ENCODE results near the gene RNF39. TPM values are rescaled to one million over a fixed set of nuclear protein-coding genes. Genes with fewer than 3 reads are reported as not detected.

The RNF39 gene
- total and polyA plus RNA-seq, 4 donors, result 0.26 TPM; not detected in 3

DNA sequence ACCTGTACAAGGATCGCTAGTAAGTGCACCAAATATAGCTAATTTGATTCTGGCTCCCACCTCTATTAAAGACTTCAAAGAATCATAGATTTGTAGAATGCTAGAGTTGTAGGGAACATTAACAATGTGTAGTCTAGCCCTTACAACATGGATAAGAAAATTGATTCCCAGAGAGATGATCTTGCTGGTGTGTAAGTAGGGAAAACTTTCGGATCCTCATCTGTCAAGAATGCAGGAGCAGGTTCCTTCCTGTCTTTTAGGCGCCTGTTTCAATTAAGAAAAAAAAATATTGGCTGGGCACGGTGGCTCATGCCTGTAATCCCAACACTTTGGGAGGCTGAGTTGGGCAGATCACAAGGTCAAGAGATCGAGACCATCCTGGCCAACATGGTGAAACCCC lies 12.3 kb upstream of the RNF39 start:
- Histone ChIP-seq H3K27ac (ENCODE audit: low read depth in 1 of 2, low read length in 2 of 2) (no peak overlapping the region), H3K27me3 (ENCODE audit: control insufficient read depth in 1 of 2, insufficient read depth in 2 of 2, low read length in 1 of 2) (no peaks in the 10 kb centered on the region), H3K4me1 (ENCODE audit: control insufficient read depth in 1 of 2, insufficient read depth in 2 of 2, low read length in 2 of 2) (no peaks in the 10 kb centered on the region), H3K9me3 (ENCODE audit: control insufficient read depth, low read length) (no peaks in the 10 kb centered on the region), H3K4me3 (ENCODE audit: low read length in 2 of 2) (no peak overlapping the region), H3K36me3 (ENCODE audit: control insufficient read depth in 1 of 2, insufficient read depth in 2 of 2, low read length in 1 of 2) (no peaks in the 10 kb centered on the region)
- ATAC-seq (ENCODE audit: low FRiP score) (no peak), DNase-seq (no peak)
- intact Hi-C loops (cut with DNase I), result no loop called here
- WGBS, 2 donors, result 67 to 75% methylated on average over 5 of the region's 5 CpGs

DNA sequence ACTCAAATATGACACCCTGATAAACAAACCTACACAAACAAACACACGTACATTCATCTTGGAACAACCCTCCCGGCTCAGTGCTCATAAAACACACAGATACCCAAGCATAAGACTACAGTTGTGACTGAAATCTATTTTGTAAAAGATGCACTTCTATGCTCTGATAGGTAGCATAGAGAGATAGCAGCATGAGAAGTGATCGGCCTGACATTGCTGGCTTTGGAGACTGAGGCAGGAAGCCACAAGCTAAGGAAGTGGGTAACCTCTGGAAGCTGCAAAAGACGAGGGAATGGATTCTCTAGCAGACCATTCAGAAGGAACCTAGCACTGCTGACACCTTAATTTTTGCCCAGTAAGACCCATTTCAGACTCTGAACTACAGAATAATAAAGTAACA lies 1.6 kb upstream of the RNF39 start:
- Histone ChIP-seq H3K27ac (ENCODE audit: low read depth in 1 of 2, low read length in 2 of 2) (no peak overlapping the region), H3K36me3 (ENCODE audit: control insufficient read depth in 1 of 2, insufficient read depth in 2 of 2, low read length in 1 of 2) (no peaks in the 10 kb centered on the region), H3K9me3 (ENCODE audit: control insufficient read depth, low read length) (no peaks in the 10 kb centered on the region), H3K27me3 (ENCODE audit: control insufficient read depth in 1 of 2, insufficient read depth in 2 of 2, low read length in 1 of 2) (no peaks in the 10 kb centered on the region), H3K4me1 (ENCODE audit: control insufficient read depth in 1 of 2, insufficient read depth in 2 of 2, low read length in 2 of 2) (no peaks in the 10 kb centered on the region), H3K4me3 (ENCODE audit: low read length in 2 of 2) (no peak overlapping the region)
- intact Hi-C loops (cut with DNase I), result no loop called here
- 59 to 62% methylated on average over 4 of the region's 4 CpGs for WGBS, 2 donors
- no peak for DNase-seq
- ATAC-seq (ENCODE audit: low FRiP score), result no peak

DNA sequence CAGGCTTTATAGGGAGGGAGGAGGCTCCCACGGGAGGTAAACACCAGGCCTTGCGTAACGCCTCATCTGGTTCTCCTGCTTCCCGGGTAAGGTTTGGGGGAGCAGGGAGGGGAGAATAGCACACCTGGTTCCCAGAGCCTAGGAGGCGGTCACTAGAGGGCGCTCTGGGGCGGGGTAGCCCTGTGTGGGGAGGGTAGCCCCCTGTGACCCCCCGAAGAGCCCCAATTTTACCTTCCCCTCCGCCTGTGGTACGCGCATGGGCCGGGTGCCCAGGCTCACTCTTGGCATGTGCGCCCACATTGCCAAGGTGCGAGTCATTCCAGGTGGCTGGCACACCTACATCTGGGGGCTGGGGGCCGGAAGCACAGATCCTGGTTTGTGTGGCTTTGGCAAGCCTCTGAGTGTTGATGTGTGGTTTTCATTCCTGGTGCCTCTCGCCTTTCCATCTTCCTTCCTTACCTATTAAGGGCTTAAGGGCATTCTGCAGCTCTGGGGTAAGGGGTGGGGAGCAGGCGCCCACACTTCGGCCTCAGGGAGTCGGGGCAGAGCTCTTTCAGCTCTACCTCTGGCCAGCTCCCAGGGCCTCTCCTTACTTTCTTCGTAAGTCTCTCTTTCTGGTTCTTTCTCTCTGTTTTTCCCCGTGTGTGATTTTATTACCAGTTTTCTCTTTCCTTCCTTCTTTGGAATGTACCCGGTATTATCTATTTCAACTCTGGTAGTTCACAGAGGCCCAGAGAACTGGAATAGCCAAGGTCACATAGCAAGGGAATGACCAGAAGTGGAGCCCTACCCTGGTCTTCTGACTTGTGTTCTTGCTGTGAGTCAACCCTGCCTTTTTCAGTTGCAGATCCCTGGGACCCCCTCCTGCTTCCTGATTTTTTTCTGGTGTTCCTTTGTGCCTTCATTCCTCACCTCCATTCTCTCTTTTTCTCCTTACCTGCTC lies 492 bp upstream of the RNF39 start:
- no peaks in the 10 kb centered on the region for H3K4me1 ChIP-seq (ENCODE audit: control insufficient read depth in 1 of 2, insufficient read depth in 2 of 2, low read length in 2 of 2)
- no peaks in the 10 kb centered on the region for H3K9me3 ChIP-seq (ENCODE audit: control insufficient read depth, low read length)
- no peak overlapping the region for H3K4me3 ChIP-seq (ENCODE audit: low read length in 2 of 2)
- DNase-seq, result no peak
- intact Hi-C loops (cut with DNase I), result no loop called here
- no peaks in the 10 kb centered on the region for H3K27me3 ChIP-seq (ENCODE audit: control insufficient read depth in 1 of 2, insufficient read depth in 2 of 2, low read length in 1 of 2)
- 26 to 33% methylated on average over 20 to 22 of the region's 22 CpGs for WGBS, 2 donors
- peak; percentile 3 for ATAC-seq (ENCODE audit: low FRiP score)
- H3K27ac ChIP-seq (ENCODE audit: low read depth in 1 of 2, low read length in 2 of 2), result no peak overlapping the region
- H3K36me3 ChIP-seq (ENCODE audit: control insufficient read depth in 1 of 2, insufficient read depth in 2 of 2, low read length in 1 of 2), result no peaks in the 10 kb centered on the region

DNA sequence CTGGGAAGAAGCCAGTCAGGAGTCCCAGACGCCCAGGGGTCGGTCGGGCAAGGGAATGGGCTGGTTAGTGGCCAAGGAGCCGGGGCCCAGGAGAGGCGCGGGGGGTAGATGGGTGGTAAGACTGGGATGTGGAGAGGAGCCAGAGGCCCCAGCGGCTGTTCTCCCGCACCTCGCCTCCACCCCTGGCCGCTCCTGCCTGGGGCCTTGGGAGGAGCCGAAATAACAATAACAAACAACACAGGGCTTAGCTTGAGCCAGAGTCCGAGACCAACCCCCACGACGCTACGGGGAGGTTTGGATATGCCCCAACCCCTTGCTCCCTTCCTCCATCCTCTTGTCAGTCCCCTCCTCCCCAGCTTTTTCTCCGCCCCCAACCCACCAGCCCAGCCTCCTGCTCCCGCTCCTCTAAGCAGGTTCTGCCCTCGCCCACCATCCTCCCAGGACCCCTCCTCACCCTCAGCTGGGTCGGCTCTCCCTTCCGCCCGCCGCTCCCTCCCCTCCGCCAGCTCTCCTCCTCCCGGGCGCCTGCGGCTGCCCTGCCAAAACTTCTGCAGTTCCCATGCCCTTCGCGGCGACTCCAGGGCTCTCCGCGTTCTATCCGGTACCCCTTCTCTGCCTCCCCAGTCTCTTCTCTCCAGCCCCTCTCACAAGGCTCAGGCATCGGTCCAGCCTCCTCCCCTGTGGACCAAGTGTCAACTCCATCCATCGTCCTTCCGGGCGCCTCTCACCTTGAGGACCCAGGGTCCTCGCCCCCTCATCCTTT lies 1.1 kb downstream of the RNF39 start:
- no peak overlapping the region for H3K27ac ChIP-seq (ENCODE audit: low read depth in 1 of 2, low read length in 2 of 2)
- H3K4me1 ChIP-seq (ENCODE audit: control insufficient read depth in 1 of 2, insufficient read depth in 2 of 2, low read length in 2 of 2), result no peaks in the 10 kb centered on the region
- 2 to 3% methylated on average over 32 to 37 of the region's 37 CpGs for WGBS, 2 donors
- no peaks in the 10 kb centered on the region for H3K27me3 ChIP-seq (ENCODE audit: control insufficient read depth in 1 of 2, insufficient read depth in 2 of 2, low read length in 1 of 2)
- ATAC-seq (ENCODE audit: low FRiP score) (no peak), DNase-seq (no peak)
- intact Hi-C loops (cut with DNase I), result no loop called here
- no peaks in the 10 kb centered on the region for H3K36me3 ChIP-seq (ENCODE audit: control insufficient read depth in 1 of 2, insufficient read depth in 2 of 2, low read length in 1 of 2)
- no peak overlapping the region for H3K4me3 ChIP-seq (ENCODE audit: low read length in 2 of 2)
- no peaks in the 10 kb centered on the region for H3K9me3 ChIP-seq (ENCODE audit: control insufficient read depth, low read length)

DNA sequence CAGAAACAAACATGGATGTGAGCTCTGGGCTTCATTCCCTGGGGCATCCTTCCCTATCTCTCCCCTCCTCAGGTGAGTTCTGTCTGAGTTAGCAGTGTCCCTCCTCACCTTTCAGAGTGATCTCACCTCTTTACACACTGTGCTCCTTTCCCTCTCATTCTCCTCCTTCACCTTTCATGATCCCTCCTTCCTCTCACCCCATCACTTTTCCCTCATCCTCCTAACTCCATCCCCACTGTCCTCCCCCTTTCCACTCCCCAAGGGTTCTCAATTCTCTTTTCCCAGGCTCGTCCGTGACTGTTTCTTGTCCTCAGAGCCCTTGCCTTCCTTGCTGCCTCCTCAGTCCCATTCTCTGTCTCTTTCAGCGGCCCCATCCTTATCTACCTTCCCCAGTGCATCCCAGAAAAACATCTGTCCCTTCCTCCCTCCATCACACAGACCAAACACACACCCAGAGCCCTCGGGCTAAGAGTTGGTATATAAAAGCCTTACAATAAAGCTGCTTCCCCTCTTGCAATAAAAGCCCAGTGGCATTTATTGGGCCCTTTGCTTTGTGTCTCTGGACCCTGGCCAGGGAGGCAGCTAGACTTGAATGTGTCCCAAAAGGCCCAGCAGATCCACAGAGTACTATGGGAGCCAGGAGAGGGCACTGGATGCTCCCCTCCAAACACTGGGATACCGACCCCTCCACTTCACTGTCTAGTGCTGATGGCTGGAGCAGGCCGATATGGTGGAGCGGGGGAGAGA lies 1.9 kb downstream of the RNF39 start:
- Histone ChIP-seq H3K36me3 (ENCODE audit: control insufficient read depth in 1 of 2, insufficient read depth in 2 of 2, low read length in 1 of 2) (peaks cover 0 to 1% of the 10 kb centered on the region in 2 donors), H3K9me3 (ENCODE audit: control insufficient read depth, low read length) (no peaks in the 10 kb centered on the region), H3K27me3 (ENCODE audit: control insufficient read depth in 1 of 2, insufficient read depth in 2 of 2, low read length in 1 of 2) (no peaks in the 10 kb centered on the region), H3K4me3 (ENCODE audit: low read length in 2 of 2) (no peak overlapping the region), H3K4me1 (ENCODE audit: control insufficient read depth in 1 of 2, insufficient read depth in 2 of 2, low read length in 2 of 2) (no peaks in the 10 kb centered on the region), H3K27ac (ENCODE audit: low read depth in 1 of 2, low read length in 2 of 2) (no peak overlapping the region)
- WGBS, 2 donors, result 61 to 66% methylated on average over 7 of the region's 7 CpGs
- no peak for DNase-seq
- intact Hi-C loops (cut with DNase I), result no loop called here
- no peak for ATAC-seq (ENCODE audit: low FRiP score)

DNA sequence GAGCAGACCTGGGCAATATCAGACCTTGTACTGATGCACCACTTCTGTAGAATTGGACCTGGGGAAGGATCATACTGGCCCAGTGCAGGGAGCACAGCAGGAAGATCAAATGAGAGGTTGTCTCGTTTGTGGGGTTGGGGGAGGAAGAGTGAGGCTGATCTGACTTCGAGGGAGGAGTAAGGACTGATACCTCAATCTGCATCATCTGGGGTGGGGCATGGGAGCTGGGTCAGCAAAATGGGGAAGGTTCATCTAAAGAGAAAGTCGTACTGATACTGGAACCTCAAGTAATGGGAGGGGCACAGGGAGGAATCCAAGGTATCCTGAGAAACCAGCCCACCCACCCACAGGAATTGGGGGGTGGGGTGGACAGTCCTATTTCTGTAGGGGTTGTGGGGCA lies 3.7 kb downstream of the RNF39 start:
- intact Hi-C loops (cut with DNase I), result no loop called here
- 60 to 66% methylated on average over 3 of the region's 3 CpGs for WGBS, 2 donors
- ATAC-seq (ENCODE audit: low FRiP score) (no peak), DNase-seq (no peak)
- H3K4me3 ChIP-seq (ENCODE audit: low read length in 2 of 2), result no peak overlapping the region
- H3K27ac ChIP-seq (ENCODE audit: low read depth in 1 of 2, low read length in 2 of 2), result no peak overlapping the region
- no peaks in the 10 kb centered on the region for H3K27me3 ChIP-seq (ENCODE audit: control insufficient read depth in 1 of 2, insufficient read depth in 2 of 2, low read length in 1 of 2)
- H3K36me3 ChIP-seq (ENCODE audit: control insufficient read depth in 1 of 2, insufficient read depth in 2 of 2, low read length in 1 of 2), result peaks cover 0 to 1% of the 10 kb centered on the region in 2 donors
- H3K9me3 ChIP-seq (ENCODE audit: control insufficient read depth, low read length), result no peaks in the 10 kb centered on the region
- no peaks in the 10 kb centered on the region for H3K4me1 ChIP-seq (ENCODE audit: control insufficient read depth in 1 of 2, insufficient read depth in 2 of 2, low read length in 2 of 2)

DNA sequence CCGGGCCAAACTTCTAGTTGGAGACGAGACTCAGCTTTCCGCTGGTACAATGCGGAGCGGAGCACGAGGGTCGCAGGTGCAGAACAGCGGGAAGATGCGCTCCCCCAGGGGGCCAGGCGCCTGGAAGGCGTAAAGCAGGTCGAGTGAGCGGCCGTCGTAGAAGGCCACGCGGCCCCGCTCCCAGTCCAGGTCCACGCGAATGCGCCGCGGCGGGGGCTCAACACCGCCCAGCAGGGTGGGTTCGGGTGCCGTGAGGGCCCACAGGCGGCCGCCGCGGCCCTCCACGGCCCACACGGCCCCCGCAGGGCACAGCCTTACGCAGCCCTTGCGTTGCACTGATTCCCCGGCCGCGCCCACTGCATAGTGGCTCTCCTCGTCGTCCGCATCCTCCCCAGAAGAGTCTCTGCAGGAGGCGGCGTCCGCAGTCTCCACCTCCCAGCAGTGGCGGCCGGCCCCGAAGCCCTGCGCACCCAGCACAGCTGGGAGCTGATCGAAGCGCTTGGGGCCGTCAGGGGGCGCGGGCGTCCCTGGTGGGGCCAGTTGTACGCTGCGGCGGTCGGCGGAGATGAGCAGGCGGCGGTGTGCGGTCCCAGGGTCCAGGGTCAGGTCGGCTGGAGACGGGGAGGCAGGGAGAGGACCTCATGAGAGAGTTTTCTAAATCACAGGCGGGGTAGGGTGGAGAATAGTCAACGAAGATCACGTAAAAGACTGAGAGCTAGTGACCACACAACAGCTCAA lies 4.3 kb downstream of the RNF39 start:
- no peak overlapping the region for H3K27ac ChIP-seq (ENCODE audit: low read depth in 1 of 2, low read length in 2 of 2)
- H3K4me3 ChIP-seq (ENCODE audit: low read length in 2 of 2), result no peak overlapping the region
- intact Hi-C loops (cut with DNase I), result no loop called here
- no peaks in the 10 kb centered on the region for H3K27me3 ChIP-seq (ENCODE audit: control insufficient read depth in 1 of 2, insufficient read depth in 2 of 2, low read length in 1 of 2)
- peak in 1 of 2 donors; percentile 54 for DNase-seq
- H3K9me3 ChIP-seq (ENCODE audit: control insufficient read depth, low read length), result no peaks in the 10 kb centered on the region
- no peaks in the 10 kb centered on the region for H3K4me1 ChIP-seq (ENCODE audit: control insufficient read depth in 1 of 2, insufficient read depth in 2 of 2, low read length in 2 of 2)
- no peak for ATAC-seq (ENCODE audit: low FRiP score)
- WGBS, 2 donors, result 26 to 32% methylated on average over 56 to 68 of the region's 68 CpGs
- peaks cover 0 to 1% of the 10 kb centered on the region in 2 donors for H3K36me3 ChIP-seq (ENCODE audit: control insufficient read depth in 1 of 2, insufficient read depth in 2 of 2, low read length in 1 of 2)
